Calu3 (cell line): ENCODE results near the gene ZNF407. TPM values are rescaled to one million over a fixed set of nuclear protein-coding genes. Genes with fewer than 3 reads are reported as not detected.

Source experiments
- BruUV-seq: library from RNA; stranded (reverse); fragments of 400-500 nt; replicated peaks from 2 replicates; lab custom pipeline; 2021; lab: Mats Ljungman, UMichigan
- CTCF ChIA-PET: fragments of 300-600 bp; sonication (Branson Sonifier 250); formaldehyde crosslinking; loops from one replicate; lab custom pipeline; 2022; ENCODE audit warnings: antibody characterized with exemption; lab: Charles Lee
- DNase-seq: peaks from one replicate; pipeline ENCODE4 v3.0.0; 2022
- H3K27ac Mint-ChIP-seq: one replicate; pipeline ENCODE4 v1.8.0; 2022; ENCODE audit warnings: mixed read lengths; ENCODE audit not compliant: unreplicated experiment
- H3K27me3 Mint-ChIP-seq: one replicate; pipeline ENCODE4 v1.8.0; 2022; ENCODE audit warnings: mixed read lengths; ENCODE audit not compliant: unreplicated experiment
- H3K36me3 Mint-ChIP-seq: one replicate; pipeline ENCODE4 v1.8.0; 2022; ENCODE audit warnings: mild to moderate bottlenecking, moderate library complexity, mixed read lengths; ENCODE audit not compliant: insufficient read depth, unreplicated experiment
- H3K4me1 Mint-ChIP-seq: one replicate; pipeline ENCODE4 v1.8.0; 2022; ENCODE audit warnings: mild to moderate bottlenecking, low read depth, mixed read lengths; ENCODE audit not compliant: unreplicated experiment
- H3K4me3 Mint-ChIP-seq: one replicate; pipeline ENCODE4 v1.8.0; 2022; ENCODE audit warnings: mild to moderate bottlenecking, low read depth, moderate library complexity, mixed read lengths; ENCODE audit not compliant: unreplicated experiment
- H3K9me3 Mint-ChIP-seq: one replicate; pipeline ENCODE4 v1.8.0; 2022; ENCODE audit warnings: low read depth, mixed read lengths; ENCODE audit not compliant: unreplicated experiment
- CTCF ChIP-seq: fragments of 200-600 bp; IDR thresholded peaks from one replicate; pipeline ENCODE4 v1.8.0; 2022; ENCODE audit warnings: antibody characterized with exemption; ENCODE audit not compliant: unreplicated experiment
- intact Hi-C: fragments of 100-400 bp; cut with micrococcal nuclease; formaldehyde crosslinking; loops from one replicate; pipeline ENCODE4 v1.10.0; 2022; ENCODE audit not compliant: unreplicated experiment
- total RNA-seq: library from RNA; stranded (reverse); gene quantifications from 2 replicates; pipeline ENCODE4 v1.2.3, GENCODE V29; 2022

The ZNF407 gene
- total RNA-seq, 1 experiment from 2014 or later: 17.4 TPM

DNA sequence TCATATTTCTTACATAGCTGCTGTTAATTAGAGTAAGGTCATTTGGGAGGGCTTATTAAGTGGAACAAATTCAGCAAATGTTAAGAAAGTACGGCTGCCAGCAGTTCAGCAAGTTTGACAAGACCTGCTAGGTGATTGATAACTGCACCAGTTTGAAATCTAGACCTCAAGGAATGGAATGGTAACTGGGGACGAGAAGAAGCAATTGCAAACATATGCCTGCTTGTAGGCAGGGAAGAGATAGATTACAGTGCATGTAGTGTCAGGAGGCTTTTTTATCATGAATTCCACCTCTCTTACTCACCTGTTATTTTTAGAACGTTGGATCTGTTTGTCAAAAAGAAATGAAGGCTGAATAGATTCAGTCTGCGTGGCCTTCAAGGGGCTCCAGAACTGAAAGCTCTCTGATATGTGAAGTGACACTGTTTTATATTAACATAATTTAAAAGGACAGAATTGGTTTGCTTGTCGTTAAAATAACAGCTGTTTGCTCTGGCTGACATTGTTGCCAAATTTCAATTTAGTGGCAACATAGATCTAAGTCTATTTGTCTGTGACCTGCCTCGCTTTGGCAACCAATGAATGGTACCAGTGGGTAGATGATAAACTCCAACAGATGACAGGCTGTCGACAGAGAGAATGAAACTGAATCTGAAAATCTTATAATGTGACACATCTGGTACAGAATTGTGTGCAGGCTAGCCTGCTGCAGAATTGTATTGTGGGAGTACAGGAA lies 199.3 kb downstream of the ZNF407 start:
- TF ChIP-seq CTCF: no peak
- no peak for DNase-seq
- no peak overlapping the region for H3K27ac Mint-ChIP-seq
- peaks cover 16% of the 10 kb centered on the region for H3K4me1 Mint-ChIP-seq
- CTCF ChIA-PET: no interaction called here
- no peaks in the 10 kb centered on the region for H3K9me3 Mint-ChIP-seq
- H3K36me3 Mint-ChIP-seq: no peaks in the 10 kb centered on the region
- no peaks in the 10 kb centered on the region for H3K27me3 Mint-ChIP-seq
- BruUV-seq: no TSS peak
- no peak overlapping the region for H3K4me3 Mint-ChIP-seq
- intact Hi-C loops: no loop called here

GRCh38 chr18:74797577-74798151 lies 200.0 kb downstream of the ZNF407 start:
- H3K36me3 Mint-ChIP-seq: no peaks in the 10 kb centered on the region
- intact Hi-C loops: no loop called here
- H3K4me3 Mint-ChIP-seq: no peak overlapping the region
- no peaks in the 10 kb centered on the region for H3K27me3 Mint-ChIP-seq
- H3K4me1 Mint-ChIP-seq: peaks cover 16% of the 10 kb centered on the region
- no TSS peak for BruUV-seq
- H3K9me3 Mint-ChIP-seq: no peaks in the 10 kb centered on the region
- TF ChIP-seq CTCF: no peak
- no peak for DNase-seq
- H3K27ac Mint-ChIP-seq: no peak overlapping the region
- CTCF ChIA-PET: no interaction called here

GRCh38 chr18:74799542-74799941 lies 201.9 kb downstream of the ZNF407 start:
- H3K27ac Mint-ChIP-seq: no peak overlapping the region
- no peak for TF ChIP-seq CTCF
- DNase-seq: no peak
- H3K9me3 Mint-ChIP-seq: no peaks in the 10 kb centered on the region
- H3K36me3 Mint-ChIP-seq: no peaks in the 10 kb centered on the region
- no peaks in the 10 kb centered on the region for H3K27me3 Mint-ChIP-seq
- no TSS peak for BruUV-seq
- CTCF ChIA-PET: no interaction called here
- intact Hi-C loops: no loop called here
- no peak overlapping the region for H3K4me3 Mint-ChIP-seq
- peaks cover 16% of the 10 kb centered on the region for H3K4me1 Mint-ChIP-seq

GRCh38 chr18:74800098-74800497 lies 202.4 kb downstream of the ZNF407 start:
- CTCF ChIA-PET: no interaction called here
- Mint-ChIP-seq H3K4me1 (peaks cover 18% of the 10 kb centered on the region), H3K27me3 (no peaks in the 10 kb centered on the region), H3K27ac (no peak overlapping the region), H3K4me3 (no peak overlapping the region), H3K36me3 (no peaks in the 10 kb centered on the region), H3K9me3 (no peaks in the 10 kb centered on the region)
- no TSS peak for BruUV-seq
- DNase-seq: no peak
- no peak for TF ChIP-seq CTCF
- intact Hi-C loops: no loop called here
